CD4-positive, alpha-beta T cell treated with Interleukin-4 for 1 hour (primary cell): ENCODE data around the gene DHRS2.
"Not testable (repeated sequence)": the region's sequence is repeated elsewhere in the genome, so short reads cannot be mapped to it uniquely, and the experiment has no call there.

ENCODE experiments used
- DNase-seq, 2 donors: peaks; one replicate each; pipeline ENCODE4 v3.0.0-alpha.2; 2020 to 2022

Gene DHRS2

DNA sequence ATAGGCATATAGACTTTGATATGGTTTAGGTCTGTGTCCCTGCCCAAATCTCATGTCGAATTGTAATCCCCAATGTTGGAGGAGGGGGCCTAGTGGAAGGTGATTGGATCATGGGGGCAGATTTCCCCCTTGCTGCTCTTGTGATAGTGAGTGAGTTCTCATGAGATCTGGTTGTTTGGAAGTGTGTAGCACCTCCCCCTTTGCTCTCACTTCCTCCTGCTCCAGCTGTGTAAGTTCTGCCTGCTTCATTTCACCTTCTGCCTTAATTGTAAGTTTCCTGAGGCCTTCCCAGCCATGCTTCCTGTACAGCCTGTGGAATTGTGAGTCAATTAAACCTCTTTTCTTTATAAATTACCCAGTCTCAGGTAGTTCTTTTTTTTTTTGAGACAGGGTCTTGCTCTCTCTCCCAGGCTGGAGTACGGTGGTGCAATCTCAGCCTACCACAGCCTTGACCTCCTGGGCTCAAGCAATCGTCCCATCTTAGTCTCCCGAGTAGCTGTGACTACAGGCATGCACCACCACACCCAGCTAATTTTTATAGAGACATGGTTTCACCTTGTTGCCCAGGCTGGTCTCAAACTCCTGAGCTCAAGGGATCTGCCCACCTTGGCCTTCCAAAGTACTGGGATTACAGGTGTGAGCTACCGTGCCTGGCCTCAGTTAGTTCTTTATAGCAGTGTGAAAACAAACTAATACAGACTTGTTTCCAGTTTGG is 1.3 kb upstream of the DHRS2 start:
- DNase-seq: not testable (repeated sequence)

DNA sequence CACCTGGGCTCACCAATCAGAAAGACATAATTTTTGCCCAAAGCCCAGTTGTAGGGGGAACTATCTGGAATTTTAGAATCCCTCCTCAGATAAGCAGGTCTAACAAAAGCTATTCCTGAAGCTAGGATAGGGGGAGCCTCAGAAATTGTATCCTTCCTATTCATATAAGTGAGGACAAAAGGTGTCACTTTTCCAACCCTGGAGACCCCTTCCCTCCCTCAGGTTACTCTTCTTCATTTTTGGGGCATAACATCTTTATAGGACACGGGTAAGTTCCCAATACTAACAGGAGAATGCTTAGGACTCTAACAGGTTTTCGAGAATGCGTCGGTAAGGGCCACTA is 1.1 kb downstream of the DHRS2 start:
- not testable (repeated sequence) for DNase-seq

DNA sequence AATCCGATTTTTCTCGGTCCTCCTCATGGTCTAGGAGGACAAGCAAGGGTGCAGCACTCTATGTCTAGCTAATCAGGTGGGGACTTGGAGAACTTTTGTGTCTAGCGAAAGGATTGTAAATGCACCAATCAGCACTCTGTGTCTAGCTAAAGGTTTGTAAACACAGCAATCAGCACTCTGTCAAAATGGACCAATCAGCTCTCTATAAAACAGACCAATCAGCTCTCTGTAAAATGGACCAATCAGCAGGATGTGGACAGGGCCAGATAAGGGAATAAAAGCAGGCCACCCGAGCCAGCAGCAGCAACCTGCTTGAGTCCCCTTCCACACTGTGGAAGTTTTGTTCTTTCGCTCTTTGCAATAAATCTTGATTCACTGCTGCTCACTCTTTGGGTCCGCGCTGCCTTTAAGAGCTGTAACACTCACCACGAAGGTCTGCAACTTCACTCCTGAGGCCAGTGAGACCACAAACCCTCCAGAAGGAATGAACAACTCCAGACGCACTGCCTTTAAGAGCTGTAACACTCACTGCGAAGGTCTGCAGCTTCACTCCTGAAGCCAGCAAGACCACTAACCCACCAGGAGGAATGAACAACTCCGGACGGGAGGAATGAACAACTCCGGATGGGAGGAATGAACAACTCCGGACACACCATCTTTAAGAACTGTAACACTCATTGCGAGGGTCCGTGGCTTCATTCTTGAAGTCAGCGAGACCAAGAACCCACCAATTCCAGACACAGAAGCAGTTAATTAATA is 1.7 kb downstream of the DHRS2 start:
- DNase-seq: not testable (repeated sequence)

DNA sequence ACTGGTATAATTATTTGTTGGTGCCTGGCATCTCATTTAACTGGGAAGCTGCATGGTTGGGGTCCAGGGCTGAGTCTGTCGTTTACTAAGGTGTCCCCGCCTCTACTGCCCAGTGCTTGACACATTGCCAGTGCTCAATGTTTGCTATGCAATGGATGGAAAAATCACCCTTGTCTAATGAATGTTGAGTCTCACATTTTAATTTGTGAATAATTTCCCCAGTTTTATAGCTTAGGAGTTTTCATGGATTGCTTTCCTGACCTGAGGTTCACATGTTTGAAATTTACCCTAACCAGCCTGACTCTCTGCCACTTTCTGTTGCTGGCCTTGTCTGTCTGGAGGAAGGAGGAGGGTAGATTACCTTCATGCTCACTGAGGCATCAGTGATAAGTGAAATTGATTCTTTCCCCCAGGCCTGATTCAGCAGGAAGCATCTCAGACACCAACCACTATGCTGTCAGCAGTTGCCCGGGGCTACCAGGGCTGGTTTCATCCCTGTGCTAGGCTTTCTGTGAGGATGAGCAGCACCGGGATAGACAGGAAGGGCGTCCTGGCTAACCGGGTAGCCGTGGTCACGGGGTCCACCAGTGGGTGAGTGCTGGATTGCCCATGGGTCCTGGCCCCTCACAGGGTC is 2.4 kb downstream of the DHRS2 start:
- DNase-seq: no peak

DNA sequence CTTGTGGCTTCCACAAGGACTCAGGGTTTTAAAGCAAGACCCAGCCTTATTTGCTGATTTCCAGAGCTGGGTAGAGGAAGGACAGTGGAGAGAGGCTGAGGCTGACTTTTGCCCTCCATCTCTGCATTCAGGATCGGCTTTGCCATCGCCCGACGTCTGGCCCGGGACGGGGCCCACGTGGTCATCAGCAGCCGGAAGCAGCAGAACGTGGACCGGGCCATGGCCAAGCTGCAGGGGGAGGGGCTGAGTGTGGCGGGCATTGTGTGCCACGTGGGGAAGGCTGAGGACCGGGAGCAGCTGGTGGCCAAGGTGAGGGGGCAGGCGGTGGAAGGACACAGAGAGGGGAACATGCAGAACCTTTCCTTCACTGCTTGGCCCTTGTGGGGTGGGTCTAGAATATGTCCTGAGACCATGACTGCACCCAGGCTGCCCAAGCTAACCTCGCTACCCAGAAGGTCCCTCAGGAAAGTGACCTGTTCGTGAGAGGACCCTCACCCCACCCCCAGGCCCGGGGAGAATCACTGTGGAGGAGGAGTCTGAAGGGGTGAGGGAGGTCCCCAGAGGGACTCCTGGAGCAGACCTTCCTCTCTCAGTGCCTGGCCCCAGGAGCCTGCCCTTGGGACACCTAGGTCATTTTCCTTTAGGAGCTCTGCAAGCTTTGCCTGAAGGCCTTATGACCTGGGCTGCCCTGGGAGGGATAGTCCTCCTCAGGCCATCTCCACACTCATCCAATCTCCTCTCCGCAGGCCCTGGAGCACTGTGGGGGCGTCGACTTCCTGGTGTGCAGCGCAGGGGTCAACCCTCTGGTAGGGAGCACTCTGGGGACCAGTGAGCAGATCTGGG is 3.1 kb downstream of the DHRS2 start:
- no peak for DNase-seq

DNA sequence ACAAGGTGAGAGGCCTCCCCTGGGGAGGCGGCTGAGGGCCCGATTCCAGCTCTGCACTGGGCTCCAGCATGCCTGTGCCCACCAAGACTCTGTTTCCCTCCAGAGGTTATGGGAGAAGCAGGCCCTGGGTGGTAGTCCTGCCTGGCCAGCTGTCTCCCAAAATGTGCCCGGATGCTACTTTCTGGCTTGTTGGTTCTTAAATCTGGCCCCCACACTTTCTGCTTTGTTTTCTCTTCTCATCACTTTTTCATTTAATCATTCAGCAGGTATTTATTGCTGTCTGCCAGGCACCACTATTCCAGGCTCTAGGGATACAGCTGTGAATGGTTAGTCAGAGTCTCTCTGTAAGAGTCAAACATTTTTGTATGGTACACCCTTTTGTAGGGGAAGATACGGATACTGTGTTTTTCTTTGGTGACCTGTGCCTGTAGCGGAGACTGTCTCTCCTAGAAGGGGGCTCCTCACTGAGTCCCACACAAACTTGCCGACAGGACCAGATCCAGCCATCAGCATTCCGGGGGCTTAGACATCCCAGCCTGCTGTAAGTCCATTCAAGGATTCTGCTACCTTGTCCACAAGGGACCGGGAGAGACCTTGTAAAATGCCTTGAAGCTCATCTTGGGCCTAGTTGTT is 3.8 kb downstream of the DHRS2 start:
- no peak for DNase-seq

DNA sequence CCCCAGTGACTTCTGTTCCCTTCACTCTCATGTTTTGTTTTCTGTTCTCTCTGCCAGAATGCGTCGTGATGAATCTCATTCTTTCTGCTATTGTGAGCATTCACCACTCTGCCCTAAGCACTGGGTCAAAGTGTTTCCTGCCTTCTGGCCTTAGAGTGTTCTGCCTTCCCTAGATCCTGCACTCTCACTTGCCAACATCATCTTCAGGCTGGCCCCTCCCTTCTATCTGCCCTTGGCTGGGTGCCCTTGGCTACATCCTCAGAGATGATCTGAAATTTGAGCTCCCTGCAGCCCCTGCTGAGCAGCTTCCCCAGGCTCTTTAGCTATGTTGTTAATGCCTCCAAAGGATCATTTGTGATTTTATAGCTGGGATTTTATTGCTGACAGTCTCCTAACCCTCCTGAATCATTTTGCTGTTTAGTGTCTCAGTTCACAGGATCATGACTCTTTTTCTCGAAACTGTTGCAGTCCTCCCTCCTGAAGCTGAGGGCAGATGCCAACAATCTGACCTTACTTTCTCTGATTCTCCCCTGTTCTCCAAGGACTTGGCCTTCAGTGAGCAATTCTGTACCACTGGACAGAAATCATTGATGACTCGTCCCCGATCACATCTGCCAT is 4.5 kb downstream of the DHRS2 start:
- no peak for DNase-seq

DNA sequence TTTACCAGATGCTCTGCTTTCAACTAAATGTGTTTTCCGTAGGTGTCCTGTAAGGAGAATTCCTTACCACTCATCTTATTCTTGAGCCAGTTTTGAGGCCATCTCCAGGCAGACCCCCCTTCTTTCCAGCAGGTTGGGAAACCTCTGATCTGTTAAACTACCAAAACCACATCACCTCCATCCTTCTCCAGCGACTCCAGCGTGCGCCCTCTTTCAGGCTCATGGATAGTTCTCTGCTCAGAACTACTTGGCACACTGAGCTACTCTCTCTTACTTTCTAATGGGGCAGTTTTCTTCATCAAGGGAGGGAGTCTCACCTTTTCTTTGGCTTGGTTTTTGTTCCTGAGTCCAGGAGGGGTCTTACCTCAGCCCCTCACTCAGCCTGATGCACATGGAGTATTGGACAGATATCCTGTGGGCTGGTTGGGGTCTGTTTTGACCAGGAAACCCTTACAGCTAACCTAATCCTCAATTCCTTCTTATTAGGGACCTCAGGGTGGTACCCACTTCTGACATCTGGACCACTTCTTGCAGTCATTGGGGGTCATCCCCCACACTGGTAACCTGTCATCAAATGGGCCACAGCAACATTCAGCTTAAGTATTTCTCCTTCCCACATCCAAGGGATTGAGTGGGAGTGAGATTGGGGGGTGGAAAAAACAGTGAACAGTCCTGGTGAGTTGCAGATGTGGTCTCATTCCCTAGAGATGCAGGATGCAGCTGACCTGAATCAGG is 5.2 kb downstream of the DHRS2 start:
- no peak for DNase-seq

DNA sequence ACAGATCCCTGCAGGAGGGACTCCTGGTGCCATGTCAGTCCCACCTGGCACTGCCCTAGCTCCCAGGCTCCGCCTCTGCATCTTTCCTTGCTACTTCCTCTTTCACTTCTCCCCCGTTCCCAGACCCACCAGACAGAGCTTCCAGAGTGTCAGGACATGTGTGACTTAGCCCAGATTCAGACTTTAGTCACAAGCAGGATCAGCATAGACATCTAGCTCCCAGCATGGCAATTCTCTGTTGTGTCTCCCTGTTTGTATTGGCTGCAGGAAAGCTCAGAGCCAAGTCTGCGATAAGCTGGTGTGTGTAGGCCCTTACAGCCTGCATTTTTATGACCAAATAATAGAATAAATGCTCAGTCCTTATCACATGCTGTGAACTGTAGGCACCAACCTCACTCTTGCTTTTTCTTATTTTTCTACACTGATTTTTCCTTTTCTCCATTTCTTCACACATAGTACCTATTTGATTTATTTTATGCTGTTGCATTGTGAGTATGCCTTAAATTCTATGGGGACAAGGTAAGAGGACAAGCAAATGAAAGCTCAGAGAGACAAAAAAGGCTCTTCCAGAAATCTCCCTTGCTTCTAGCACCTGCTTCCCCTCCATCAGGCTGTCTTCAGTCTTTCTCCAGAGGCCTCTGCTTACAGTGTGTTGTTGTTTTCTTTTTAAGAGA is 5.9 kb downstream of the DHRS2 start:
- no peak for DNase-seq

DNA sequence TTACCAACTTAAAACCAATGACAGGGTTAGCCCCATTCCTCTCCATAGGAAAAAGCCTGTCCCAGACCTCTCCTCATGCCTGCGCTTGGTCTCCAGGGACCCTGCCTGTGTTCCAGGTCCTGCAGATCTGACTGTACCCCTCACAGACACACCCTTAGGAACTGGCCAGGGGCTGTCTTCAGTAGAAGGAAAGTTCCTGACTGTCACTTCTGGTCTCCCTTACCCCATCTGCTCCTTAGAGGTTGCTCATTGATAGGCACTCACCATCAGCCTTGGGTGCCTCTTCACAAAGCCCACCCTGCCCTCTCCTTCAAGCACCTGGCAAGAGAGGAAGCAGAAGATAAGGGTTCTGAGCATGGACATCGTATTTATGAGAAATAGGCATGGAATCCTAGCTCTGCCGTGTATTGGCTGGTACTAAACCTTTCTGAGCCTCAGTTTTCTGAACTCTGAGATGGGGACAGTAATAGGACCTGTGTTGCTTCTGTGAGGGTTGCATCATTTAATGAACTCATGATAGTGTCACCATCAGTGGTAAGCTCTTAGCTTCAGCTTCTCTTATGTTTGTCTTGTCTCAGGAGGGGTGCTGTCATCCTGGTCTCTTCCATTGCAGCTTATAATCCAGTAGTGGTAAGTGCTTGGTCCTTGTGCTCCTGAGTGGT is 7.5 kb downstream of the DHRS2 start:
- no peak for DNase-seq

DNA sequence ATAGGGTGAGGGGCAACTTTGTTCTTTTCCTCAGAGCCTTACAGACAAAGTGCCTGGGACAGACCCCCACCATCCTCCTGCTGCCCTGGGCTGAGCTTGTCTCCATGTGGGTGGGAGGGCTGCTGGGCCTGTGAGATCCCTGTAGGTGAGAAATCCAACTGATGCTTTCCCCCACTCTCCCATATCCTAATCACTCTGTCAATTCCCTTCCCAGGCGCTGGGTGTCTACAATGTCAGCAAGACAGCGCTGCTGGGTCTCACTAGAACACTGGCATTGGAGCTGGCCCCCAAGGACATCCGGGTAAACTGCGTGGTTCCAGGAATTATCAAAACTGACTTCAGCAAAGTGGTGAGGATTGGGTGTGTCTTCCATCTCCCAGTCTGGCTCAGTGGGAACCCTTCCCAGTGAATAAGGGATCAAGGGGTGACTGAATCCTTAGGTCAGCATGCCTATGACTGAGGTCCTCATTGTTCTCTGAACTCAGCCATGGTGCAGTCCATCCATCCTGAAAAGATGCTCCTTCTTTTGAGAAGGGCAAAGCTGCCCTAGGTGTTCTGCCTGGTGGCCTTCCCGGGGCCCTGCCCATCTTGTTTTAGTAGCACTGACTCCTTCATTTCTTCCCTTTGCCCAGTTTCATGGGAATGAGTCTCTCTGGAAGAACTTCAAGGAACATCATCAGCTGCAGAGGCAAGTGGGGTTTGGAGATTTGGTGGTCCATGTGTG is 8.2 kb downstream of the DHRS2 start:
- DNase-seq: no peak

DNA sequence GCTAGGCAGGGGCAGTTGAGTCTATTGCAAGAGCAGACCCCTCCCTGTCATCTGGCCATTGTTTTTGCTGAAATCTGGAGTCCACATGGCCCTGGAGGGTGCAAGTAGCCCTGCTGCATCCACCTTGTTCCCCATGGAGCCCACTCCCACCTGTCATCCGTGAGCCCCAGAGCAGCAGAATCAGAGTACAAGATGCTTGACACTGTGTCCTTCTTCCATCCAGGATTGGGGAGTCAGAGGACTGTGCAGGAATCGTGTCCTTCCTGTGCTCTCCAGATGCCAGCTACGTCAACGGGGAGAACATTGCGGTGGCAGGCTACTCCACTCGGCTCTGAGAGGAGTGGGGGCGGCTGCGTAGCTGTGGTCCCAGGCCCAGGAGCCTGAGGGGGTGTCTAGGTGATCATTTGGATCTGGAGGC is 8.8 kb downstream of the DHRS2 start:
- no peak for DNase-seq

DNA sequence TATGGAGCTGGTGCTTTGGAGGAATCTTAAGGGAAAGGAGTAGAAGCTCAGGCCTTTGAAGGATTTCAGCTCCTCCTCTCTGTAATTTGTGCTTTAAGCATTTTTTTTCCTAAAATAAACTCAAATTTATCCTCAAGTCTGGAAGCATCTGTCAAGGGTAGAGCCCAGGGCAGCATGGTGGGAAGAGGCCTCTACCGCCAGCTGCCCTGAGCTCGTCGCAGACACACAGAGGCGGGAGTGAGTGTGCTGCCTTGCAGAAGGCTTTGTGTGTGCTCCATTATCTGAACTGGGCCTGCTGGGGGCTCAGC is 9.3 kb downstream of the DHRS2 start:
- DNase-seq: no peak

DNA sequence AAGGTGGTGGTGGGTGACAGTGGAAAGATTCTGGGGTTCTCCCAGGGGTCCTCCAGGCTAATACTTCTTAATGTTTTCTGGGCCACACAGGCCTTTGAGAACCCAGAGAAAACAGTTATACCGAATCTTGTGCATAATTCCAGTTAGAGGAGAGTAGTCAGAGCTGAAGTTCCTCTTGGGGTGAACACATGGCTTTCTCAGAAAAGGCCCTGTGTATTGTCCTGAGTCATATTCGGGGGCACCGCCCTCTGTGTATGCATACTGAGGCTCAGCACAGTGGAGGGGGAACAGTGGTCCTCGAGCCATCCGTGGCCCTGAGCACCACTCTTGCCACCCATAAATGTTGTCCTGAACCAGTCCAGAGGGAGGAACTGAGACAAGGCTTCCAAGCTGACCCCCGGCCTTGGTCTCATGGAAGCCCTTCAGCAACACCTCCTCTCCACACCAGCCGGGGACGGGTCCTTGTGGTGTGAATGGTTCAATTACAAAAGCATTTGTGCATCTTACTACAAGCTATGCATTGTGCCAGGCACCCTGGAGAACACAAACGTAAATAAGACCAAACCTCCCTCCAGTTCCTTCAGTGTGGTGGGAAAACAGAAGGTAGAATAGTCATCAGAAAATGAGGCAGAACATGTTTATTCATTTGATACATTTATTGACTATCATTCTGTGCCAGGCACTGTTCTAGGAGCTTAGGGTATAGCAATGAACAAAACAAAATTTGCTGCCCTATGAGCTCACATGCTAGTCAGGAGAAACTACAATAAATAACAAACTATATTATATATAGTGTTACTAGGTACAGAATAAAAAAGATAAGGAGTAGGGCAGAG is 9.9 kb downstream of the DHRS2 start:
- DNase-seq: no peak

DNA sequence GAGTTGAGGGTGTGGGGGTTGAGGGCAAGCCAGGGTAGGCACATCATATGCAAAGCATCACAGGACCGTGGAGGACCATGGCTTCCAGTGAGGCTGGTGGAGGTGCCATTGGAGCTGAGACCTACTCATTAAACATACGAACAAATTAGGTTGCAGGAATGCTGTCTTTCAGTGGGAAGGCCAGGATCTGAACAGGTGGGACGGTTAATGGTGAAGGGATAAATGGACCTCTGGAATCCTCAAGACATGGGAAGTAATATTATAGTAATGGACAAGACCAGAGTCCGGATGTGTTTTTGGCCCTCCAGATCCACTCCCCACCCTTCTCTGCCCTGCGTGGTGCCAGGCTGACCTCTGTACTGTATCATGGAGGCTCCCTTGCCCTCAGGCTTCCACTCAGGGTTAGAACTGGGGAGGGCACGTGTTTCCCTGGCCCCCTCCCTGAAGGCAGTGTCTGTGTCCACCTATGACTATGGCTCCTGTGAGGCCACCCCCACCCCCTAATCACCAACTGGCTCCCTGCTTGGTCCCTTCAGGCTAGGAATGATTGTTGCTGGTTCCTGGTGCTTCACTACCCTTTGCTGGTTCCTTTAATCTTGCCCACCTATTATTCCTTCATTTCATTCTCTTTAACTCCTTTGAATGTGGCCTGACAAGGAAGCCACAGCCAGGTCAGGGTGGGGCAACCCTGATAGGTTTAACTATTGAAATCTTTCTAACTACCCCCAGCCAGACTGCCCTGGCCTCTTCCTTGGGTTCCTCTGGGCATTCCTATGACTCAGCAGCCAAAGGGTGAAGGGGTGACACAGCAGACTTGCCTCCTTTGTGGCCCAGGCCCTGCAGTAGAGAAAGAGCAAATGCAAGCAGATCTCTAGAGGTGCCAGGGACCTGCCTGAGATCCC is 10.7 kb downstream of the DHRS2 start:
- no peak for DNase-seq

DNA sequence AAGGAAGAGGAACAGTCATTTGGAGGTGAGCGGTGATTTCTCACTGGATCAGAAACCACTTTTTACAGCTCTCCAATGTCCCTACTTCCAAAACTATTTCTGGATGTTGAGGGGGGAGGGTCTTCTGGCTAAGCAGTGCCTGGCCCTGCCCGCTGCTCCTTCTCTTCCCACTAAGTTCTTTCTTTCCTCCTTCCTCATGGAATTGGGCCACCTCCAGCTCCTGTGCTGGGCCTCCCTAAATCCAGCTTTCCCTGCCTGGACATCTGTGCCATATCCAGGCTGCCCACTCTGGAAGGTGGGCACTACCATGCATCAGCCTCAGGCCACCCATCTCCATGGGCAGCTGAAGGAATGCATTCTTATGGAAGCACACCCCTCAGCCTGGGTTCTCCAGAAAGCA is 11.5 kb downstream of the DHRS2 start:
- no peak for DNase-seq

DNA sequence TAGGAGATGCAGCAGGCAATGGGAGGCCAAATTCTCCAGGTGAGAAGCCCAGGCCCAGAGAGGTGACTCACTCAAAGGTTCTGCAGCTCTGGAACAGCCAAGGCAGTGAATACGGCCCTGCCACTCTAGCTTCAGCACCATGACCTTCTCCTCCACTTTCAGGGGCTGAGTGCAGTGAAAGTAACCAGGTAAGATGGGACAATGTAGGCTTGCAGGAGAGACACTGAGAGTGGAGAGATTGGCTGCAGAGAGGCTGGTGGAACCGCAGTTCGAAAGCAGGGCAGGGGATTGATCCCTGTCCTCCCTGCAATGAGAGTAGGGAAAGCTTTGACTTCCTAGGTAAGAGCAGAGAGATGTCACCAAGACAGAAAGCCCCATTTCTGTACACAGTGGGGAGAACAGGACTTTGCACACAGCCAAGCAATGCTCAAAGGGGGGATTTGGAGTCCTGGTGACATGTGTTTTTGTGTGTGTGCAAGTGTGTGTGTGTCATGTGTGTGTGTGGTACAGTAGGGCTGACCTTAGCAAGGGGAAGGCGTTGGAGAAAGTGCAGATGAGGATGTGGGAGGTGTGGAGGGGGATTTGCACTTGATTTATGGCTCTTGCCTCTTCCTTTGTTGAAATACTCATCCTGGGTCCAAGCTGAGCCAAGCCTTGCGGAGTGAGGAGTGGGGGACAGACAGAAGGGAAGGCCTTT is 12.7 kb downstream of the DHRS2 start:
- no peak for DNase-seq
